IPS-15b (cell line): ENCODE measurements around the gene KCNC1.

Experiments used
- H3K27me3 ChIP-seq: one replicate; pipeline ENCODE4 v1.6.1; 2013; ENCODE audit warnings: low read length; ENCODE audit not compliant: control insufficient read depth, insufficient read depth
- H3K36me3 ChIP-seq: one replicate; pipeline ENCODE4 v1.6.1; 2013; ENCODE audit warnings: low read length; ENCODE audit not compliant: control insufficient read depth, insufficient read depth
- H3K4me1 ChIP-seq: one replicate; pipeline ENCODE4 v1.6.1; 2013; ENCODE audit warnings: mild to moderate bottlenecking, low read length; ENCODE audit not compliant: control insufficient read depth, insufficient read depth
- H3K4me3 ChIP-seq: one replicate; pipeline ENCODE4 v1.5.1; 2013; ENCODE audit warnings: low read depth, low read length
- H3K9ac ChIP-seq: one replicate; pipeline ENCODE4 v1.6.1; 2013; ENCODE audit warnings: low read depth, mild to moderate bottlenecking, low read length
- H3K9me3 ChIP-seq: one replicate; pipeline ENCODE4 v1.6.1; 2013; ENCODE audit warnings: mild to moderate bottlenecking, low read length; ENCODE audit not compliant: control insufficient read depth, insufficient read depth

Gene KCNC1

DNA sequence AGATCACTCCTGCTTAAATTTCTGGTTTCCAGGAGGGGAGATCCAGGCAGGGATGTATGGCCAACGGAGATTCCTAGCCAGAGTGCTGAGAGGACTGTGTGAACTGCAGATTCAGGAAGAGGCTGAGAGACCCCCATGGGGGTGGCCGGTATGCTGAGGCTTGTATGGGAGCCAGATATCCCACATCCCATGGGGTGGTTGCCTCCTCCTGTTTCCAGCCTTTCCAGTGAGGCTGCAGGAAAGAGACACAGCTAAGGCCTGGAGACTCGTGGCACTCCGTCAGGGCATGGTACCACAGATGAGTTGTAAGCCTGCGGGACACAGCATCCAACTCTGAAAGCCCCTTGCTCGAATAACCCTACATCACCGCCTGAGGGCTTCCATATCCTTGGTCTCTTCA is 16.6 kb upstream of the KCNC1 start:
- Histone ChIP-seq H3K4me1 (peaks cover 3% of the 10 kb centered on the region), H3K9ac (no peak overlapping the region), H3K27me3 (peaks cover 95% of the 10 kb centered on the region)

DNA sequence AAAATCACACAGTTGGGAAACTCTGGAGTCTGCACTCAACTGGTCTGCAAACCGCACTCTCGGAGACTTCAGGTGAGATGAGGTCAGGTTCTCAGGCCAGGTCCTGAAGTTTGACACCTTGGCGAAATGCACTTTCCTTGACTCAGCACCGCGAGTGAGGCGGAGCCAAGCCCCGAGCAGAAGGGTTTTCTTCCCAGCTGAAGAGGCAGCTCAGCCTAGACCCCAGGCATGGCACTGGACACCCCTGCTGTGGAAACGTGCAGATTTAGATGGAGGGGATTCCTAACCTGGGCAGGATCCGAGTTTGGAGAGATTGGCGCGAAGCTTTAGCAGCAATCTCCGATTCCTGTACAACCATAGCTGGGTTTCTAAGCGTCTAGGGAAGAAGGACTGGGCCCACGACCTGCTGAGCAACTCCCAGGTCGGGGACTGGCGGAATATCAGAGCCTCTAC is 16.0 kb upstream of the KCNC1 start:
- Histone ChIP-seq H3K4me1 (peaks cover 3% of the 10 kb centered on the region), H3K36me3 (no peaks in the 10 kb centered on the region), H3K4me3 (peak overlapping the region; percentile 7), H3K27me3 (peaks cover 98% of the 10 kb centered on the region), H3K9me3 (no peaks in the 10 kb centered on the region), H3K9ac (no peak overlapping the region)

More for the DNA sequence above, 16.6 kb upstream of the KCNC1 start:
- Histone ChIP-seq H3K4me3 (peak overlapping the region; percentile 7), H3K9me3 (no peaks in the 10 kb centered on the region), H3K36me3 (no peaks in the 10 kb centered on the region)

DNA sequence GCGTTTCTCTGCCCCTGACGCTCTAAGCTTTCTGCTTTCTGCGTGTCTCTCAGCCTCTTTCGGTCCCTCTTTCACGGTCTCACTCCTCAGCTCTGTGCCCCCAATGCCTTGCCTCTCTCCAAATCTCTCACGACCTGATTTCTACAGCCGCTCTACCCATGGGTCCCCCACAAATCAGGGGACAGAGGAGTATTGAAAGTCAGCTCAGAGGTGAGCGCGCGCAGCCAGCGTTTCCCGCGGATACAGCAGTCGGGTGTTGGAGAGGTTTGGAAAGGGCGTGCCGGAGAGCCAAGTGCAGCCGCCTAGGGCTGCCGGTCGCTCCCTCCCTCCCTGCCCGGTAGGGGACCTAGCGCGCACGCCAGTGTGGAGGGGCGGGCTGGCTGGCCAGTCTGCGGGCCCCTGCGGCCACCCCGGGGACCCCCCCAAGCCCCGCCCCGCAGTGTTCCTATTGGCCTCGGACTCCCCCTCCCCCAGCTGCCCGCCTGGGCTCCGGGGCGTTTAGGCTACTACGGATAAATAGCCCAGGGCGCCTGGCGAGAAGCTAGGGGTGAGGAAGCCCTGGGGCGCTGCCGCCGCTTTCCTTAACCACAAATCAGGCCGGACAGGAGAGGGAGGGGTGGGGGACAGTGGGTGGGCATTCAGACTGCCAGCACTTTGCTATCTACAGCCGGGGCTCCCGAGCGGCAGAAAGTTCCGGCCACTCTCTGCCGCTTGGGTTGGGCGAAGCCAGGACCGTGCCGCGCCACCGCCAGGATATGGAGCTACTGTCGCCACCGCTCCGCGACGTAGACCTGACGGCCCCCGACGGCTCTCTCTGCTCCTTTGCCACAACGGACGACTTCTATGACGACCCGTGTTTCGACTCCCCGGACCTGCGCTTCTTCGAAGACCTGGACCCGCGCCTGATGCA is 15.3 kb upstream of the KCNC1 start, which contains the start of gene MYOD1:
Gene MYOD1 (plus strand): TSS at position 544 of the 910 bp plus-strand sequence. CDS start 212 bp downstream, at position 756.
- Histone ChIP-seq H3K9me3 (no peaks in the 10 kb centered on the region), H3K4me1 (peaks cover 3% of the 10 kb centered on the region), H3K36me3 (no peaks in the 10 kb centered on the region), H3K27me3 (peaks cover 98% of the 10 kb centered on the region), H3K9ac (no peak within 1 kb of the TSS), H3K4me3 (peak within 1 kb of the TSS; percentile 43)

DNA sequence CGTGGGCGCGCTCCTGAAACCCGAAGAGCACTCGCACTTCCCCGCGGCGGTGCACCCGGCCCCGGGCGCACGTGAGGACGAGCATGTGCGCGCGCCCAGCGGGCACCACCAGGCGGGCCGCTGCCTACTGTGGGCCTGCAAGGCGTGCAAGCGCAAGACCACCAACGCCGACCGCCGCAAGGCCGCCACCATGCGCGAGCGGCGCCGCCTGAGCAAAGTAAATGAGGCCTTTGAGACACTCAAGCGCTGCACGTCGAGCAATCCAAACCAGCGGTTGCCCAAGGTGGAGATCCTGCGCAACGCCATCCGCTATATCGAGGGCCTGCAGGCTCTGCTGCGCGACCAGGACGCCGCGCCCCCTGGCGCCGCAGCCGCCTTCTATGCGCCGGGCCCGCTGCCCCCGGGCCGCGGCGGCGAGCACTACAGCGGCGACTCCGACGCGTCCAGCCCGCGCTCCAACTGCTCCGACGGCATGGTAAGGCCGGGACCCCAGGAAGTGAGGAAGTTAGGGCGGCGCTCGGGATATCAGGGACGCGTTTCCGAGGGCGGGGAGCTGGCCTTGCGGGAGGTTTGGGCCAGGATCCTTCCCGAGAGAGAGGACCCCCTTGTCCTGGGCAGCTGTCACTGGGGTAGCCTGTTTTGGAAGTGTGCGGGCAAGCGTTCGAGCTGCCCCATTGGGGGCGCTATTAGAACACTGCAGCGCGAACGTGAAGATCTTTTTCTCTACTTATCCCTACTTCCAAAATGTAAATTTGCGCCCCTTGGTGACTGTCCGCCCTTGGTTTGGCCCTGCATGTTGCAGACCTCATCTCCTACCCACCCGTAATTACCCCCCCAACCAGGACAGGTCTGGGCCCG is 14.4 kb upstream of the KCNC1 start:
- H3K9ac ChIP-seq, result no peak overlapping the region
- H3K27me3 ChIP-seq, result peaks cover 98% of the 10 kb centered on the region
- H3K9me3 ChIP-seq, result no peaks in the 10 kb centered on the region
- H3K4me3 ChIP-seq, result peak overlapping the region; percentile 43
- peaks cover 3% of the 10 kb centered on the region for H3K4me1 ChIP-seq
- no peaks in the 10 kb centered on the region for H3K36me3 ChIP-seq

DNA sequence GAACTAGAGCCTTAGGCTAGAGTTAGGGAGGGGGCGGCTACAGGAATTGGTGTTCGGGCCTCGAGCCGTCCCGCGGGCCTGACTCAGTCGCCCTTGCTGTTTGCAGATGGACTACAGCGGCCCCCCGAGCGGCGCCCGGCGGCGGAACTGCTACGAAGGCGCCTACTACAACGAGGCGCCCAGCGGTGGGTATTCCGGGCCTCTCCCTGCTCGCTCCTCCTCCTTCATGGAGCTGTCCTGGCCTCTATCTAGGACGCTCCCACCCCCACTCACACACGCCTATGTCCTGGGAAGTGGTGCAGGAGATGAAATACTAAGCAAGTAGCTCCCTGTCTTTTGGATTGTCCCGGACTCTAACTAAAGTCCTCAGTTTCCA is 13.8 kb upstream of the KCNC1 start:
- Histone ChIP-seq H3K9ac (no peak overlapping the region), H3K36me3 (no peaks in the 10 kb centered on the region), H3K4me3 (peak overlapping the region; percentile 37), H3K4me1 (peaks cover 3% of the 10 kb centered on the region), H3K27me3 (peaks cover 98% of the 10 kb centered on the region), H3K9me3 (no peaks in the 10 kb centered on the region)

DNA sequence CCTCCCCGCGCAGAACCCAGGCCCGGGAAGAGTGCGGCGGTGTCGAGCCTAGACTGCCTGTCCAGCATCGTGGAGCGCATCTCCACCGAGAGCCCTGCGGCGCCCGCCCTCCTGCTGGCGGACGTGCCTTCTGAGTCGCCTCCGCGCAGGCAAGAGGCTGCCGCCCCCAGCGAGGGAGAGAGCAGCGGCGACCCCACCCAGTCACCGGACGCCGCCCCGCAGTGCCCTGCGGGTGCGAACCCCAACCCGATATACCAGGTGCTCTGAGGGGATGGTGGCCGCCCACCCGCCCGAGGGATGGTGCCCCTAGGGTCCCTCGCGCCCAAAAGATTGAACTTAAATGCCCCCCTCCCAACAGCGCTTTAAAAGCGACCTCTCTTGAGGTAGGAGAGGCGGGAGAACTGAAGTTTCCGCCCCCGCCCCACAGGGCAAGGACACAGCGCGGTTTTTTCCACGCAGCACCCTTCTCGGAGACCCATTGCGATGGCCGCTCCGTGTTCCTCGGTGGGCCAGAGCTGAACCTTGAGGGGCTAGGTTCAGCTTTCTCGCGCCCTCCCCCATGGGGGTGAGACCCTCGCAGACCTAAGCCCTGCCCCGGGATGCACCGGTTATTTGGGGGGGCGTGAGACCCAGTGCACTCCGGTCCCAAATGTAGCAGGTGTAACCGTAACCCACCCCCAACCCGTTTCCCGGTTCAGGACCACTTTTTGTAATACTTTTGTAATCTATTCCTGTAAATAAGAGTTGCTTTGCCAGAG is 13.2 kb upstream of the KCNC1 start:
- Histone ChIP-seq H3K9ac (no peak overlapping the region), H3K4me1 (peaks cover 3% of the 10 kb centered on the region), H3K4me3 (peak overlapping the region; percentile 37), H3K9me3 (no peaks in the 10 kb centered on the region), H3K36me3 (no peaks in the 10 kb centered on the region), H3K27me3 (peaks cover 95% of the 10 kb centered on the region)

DNA sequence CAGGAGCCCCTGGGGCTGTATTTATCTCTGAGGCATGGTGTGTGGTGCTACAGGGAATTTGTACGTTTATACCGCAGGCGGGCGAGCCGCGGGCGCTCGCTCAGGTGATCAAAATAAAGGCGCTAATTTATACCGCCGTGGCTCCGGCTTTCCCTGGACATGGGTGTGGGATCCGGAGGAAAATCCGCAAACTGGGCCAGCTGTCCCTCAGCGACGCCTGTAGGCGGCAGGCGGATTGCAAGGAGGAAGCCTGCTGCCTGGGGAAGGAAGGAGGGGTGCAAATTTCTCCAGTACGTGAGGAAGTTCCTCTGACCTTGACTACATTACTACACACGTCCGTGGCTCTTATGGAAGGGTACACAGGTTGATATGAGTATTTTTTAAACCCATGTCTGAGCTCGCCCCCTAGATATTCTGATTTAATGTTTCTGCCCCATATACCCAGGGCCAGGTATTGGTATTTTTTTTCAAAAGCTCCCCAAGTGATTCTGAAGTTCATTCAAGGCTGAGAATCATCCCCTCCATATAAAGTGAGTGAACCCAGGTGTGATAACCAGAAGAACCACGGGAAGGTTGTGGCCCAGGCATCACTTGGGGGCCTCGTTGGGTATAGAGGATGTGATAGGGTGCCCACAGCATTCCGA is 12.5 kb upstream of the KCNC1 start:
- Histone ChIP-seq H3K4me1 (peaks cover 3% of the 10 kb centered on the region), H3K9ac (no peak overlapping the region), H3K27me3 (peaks cover 94% of the 10 kb centered on the region), H3K9me3 (no peaks in the 10 kb centered on the region), H3K36me3 (no peaks in the 10 kb centered on the region), H3K4me3 (peak overlapping the region; percentile 37)

DNA sequence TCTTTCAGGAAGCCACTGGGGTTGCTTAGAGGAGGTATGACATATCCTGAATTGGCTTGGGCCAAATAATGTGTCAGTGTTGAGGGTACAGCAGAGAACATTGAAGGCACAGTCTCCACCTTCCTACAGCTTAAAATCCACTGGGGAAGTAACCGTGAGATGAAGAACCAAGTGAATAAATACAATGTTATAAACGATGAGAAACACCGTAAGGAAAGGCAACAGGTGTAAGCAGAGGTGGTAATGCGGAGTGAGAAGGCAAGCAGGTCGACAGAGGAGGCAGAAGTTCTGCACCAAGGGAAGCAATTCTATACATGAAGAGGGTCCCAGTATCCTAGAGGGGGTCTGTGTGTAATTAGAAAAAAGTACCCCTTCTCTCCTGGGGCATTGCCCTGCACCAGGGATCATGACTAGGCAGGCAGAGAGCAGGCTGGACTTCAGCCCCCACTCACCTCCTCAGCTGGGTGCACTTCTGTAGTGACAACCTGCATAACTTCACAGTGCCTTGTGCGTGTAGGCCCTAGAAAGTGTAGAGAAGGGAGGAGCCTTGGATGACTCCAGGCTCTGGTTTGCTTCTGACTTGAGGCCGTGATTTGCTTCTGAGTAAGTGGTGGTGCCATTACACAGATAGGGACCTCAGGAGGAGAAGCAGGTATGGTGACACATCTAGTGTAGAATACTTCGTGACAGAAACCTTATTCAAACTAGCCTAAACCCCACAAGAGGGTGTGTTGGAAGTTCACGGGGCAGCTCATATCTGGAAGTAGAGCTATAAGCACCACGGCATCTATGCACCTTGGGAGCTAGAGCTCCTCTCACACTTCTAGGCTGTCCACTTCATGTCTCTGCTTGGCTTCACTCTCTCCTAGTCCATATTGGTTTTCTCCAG is 10.3 kb upstream of the KCNC1 start:
- Histone ChIP-seq H3K4me3 (no peak overlapping the region), H3K36me3 (no peaks in the 10 kb centered on the region), H3K4me1 (no peaks in the 10 kb centered on the region), H3K9me3 (no peaks in the 10 kb centered on the region), H3K27me3 (peaks cover 87% of the 10 kb centered on the region), H3K9ac (no peak overlapping the region)

DNA sequence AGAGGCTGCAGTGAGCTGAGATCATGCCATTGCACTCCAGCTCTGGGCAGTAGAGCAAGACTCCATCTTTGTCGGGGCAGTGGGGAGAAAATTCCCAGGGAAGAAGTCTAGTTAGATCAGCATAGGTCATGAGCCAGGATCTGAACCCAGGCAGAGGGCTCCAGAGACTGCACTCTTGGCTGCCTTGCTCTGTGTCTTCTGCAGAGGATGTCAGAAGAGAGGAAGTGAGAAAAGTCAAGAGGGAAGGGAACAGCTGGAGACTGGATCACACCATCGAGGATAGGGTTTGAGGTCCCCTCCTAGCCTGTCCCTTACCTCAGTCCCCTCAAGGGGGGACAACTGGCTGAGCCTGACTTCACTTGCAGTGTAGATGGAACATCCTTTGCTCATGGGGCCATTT is 9.4 kb upstream of the KCNC1 start:
- H3K27me3 ChIP-seq, result peaks cover 83% of the 10 kb centered on the region
- no peaks in the 10 kb centered on the region for H3K9me3 ChIP-seq
- no peaks in the 10 kb centered on the region for H3K36me3 ChIP-seq
- H3K4me3 ChIP-seq, result no peak overlapping the region
- H3K9ac ChIP-seq, result no peak overlapping the region
- no peaks in the 10 kb centered on the region for H3K4me1 ChIP-seq

DNA sequence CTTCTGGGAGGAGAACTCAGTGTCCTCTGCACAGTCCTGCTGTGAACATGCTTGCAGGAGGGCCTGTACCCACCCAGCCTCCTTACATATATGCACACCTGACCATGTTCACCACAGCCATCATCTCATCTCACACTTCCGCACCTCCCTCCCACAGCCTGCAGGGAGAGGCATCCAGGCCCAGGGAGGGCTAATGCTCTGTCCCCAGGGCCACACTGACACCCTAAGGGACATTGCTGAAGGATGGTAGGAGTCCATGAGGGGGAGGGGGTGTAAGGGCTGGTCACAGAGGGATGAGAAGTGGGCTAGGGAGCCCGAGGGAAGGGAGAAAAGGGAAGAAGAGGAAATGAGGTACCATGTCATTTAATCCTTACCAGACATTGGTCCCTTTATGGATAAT is 4.4 kb upstream of the KCNC1 start:
- peaks cover 66% of the 10 kb centered on the region for H3K27me3 ChIP-seq

More for the DNA sequence above, 4.4 kb upstream of the KCNC1 start:
- H3K9ac ChIP-seq, result no peak overlapping the region
- H3K4me1 ChIP-seq, result no peaks in the 10 kb centered on the region
- H3K36me3 ChIP-seq, result no peaks in the 10 kb centered on the region
- no peaks in the 10 kb centered on the region for H3K9me3 ChIP-seq
- no peak overlapping the region for H3K4me3 ChIP-seq
